ENCODE results near the gene ADCK1.

DNA sequence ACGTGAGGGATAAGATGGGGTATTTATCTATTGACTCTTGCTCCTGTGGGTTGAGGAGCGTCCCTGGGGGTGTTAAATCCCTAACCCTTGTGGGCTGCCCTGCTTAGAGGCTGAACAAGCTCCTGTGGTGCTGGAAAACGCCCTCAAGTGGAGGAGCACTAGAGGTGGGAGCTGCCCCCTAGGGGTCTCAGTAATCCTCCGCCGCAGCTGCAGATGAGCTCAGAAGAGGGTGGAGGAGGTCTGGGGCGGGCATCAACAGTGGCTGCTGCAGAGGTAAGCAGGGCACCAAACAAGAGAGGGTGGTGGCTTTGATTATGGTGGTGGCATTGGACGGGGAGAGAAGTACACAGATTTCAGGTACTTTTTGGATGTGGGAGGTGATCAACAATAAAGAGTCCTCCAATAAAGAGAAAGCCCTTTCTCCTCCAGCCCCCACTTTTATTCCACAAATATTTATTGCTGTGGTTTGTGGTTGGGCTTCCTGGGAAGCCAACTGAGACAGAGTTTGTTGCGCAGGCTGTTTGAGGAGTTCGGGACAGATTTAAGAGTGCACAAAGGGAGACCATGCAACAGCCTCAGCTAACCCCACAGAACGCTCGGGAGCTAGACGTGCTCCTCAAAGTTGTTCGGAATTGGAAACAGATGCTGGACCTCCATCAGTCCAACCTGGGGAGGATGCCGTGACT is 179.9 kb downstream of the ADCK1 start:
- TF ChIP-seq, protein P1, sequence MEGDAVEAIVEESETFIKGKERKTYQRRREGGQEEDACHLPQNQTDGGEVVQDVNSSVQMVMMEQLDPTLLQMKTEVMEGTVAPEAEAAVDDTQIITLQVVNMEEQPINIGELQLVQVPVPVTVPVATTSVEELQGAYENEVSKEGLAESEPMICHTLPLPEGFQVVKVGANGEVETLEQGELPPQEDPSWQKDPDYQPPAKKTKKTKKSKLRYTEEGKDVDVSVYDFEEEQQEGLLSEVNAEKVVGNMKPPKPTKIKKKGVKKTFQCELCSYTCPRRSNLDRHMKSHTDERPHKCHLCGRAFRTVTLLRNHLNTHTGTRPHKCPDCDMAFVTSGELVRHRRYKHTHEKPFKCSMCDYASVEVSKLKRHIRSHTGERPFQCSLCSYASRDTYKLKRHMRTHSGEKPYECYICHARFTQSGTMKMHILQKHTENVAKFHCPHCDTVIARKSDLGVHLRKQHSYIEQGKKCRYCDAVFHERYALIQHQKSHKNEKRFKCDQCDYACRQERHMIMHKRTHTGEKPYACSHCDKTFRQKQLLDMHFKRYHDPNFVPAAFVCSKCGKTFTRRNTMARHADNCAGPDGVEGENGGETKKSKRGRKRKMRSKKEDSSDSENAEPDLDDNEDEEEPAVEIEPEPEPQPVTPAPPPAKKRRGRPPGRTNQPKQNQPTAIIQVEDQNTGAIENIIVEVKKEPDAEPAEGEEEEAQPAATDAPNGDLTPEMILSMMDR (IDR thresholded peaks at IDR 0.05) = no peak
- TF ChIP-seq POLR2AphosphoS5 (IDR thresholded peaks at IDR 0.05) (no peak), POLR2A (IDR thresholded peaks at IDR 0.05) (no peak), EP300 (IDR thresholded peaks at IDR 0.05) (no peak)

All from upper lobe of left lung (tissue), 4 donors.